Gastroesophageal sphincter (tissue), 4 donors: ENCODE measurements around the gene TCP1. TPM values are rescaled to one million over a fixed set of nuclear protein-coding genes. Genes with fewer than 3 reads are reported as not detected.
"Not testable (repeated sequence)": the region's sequence is repeated elsewhere in the genome, so short reads cannot be mapped to it uniquely, and the experiment has no call there.

Source experiments
- ATAC-seq: fragments of 150-250 bp; one replicate; pipeline ENCODE4 v1.9.1; 2016; ENCODE audit warnings: mild to moderate bottlenecking, moderate library complexity
- H3K27ac ChIP-seq, 4 donors: fragments of 200-600 bp; sonication (generic) in 3 of 4; 1 replicate in 3 of 4; 2 replicates in 1 of 4; pipeline ENCODE4 v1.5.1; 2016 to 2019
- H3K27me3 ChIP-seq: fragments of 200-600 bp; sonication (generic); one replicate; pipeline ENCODE4 v1.5.1; 2019
- H3K36me3 ChIP-seq, 2 donors: fragments of 200-600 bp; sonication (generic); one replicate each; pipeline ENCODE4 v1.5.1; 2019; ENCODE audit warnings: control low read depth in 1 of 2
- H3K4me1 ChIP-seq, 3 donors: fragments of 200-600 bp; sonication (generic); 1 replicate in 2 of 3; 2 replicates in 1 of 3; pipeline ENCODE4 v1.5.1; 2016 to 2019; ENCODE audit warnings: control low read depth in 2 of 3
- H3K4me3 ChIP-seq, 2 donors: fragments of 200-600 bp; sonication (generic); one replicate each; pipeline ENCODE4 v1.5.1; 2019; ENCODE audit warnings: mild to moderate bottlenecking in 1 of 2, moderate library complexity in 1 of 2
- H3K9me3 ChIP-seq, 3 donors: fragments of 200-600 bp; sonication (generic); one replicate each; pipeline ENCODE4 v1.5.1; 2017 to 2019; ENCODE audit warnings: control low read depth in 2 of 3
- EP300 ChIP-seq: sonication (generic); formaldehyde crosslinking; IDR thresholded peaks from one replicate; pipeline ENCODE4 v1.6.1; 2017; ENCODE audit warnings: antibody characterized with exemption, mild to moderate bottlenecking
- POLR2A ChIP-seq, 2 donors: fragments of 450-650 bp; IDR thresholded peaks; one replicate each; pipeline ENCODE4 v1.6.1; 2017; ENCODE audit warnings: antibody characterized with exemption in 2 of 2, mild to moderate bottlenecking in 2 of 2, moderate library complexity in 1 of 2
- POLR2AphosphoS5 ChIP-seq: sonication (generic); formaldehyde crosslinking; IDR thresholded peaks from one replicate; pipeline ENCODE4 v1.6.1; 2017; ENCODE audit warnings: antibody characterized with exemption
- WGBS, 2 donors: methylation state at CpG; one replicate each; pipeline ENCODE4 v1.1.5; 2018; ENCODE audit warnings: low coverage in 1 of 2; 5-methylcytosine and 5-hydroxymethylcytosine counted together
- total RNA-seq, 4 donors: library from RNA; depleted of rRNA; stranded (reverse); fragments of >200 nt; gene quantifications; one replicate each; pipeline ENCODE4 v1.1.0, GENCODE V29; 2016
- TF ChIP-seq, protein P1 (sequence below), 4 experiments: fragments of 200-600 bp in 2 of 4; fragments of 450-650 bp in 2 of 4; sonication (generic) in 1 of 4; IDR thresholded peaks; one replicate each; pipeline ENCODE4 v1.5.1; 2017 to 2019; ENCODE audit warnings: antibody characterized with exemption in 4 of 4, mild to moderate bottlenecking in 2 of 4, moderate library complexity in 2 of 4

The TCP1 gene
- total RNA-seq, 4 donors from 2014 or later, result 129 to 147 (median 138) TPM

DNA sequence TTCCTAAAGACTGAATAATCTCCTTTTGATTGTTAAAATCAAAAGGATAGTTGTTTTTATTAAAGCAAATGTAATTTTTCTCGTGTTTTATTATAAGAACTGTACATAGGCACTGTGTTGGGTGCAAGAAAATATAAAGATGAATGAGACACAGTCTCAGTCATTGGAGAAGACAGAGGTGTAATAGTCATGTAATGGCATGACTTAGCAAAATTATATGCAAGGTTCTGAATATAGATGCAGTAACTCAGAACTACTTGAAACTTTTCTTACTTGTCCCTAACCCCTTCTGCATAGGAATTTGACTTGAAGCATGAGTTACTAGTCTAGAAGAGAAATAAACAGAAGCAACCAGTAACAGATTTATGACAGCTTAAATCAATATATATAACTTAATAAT lies 47.2 kb downstream of the TCP1 start:
- ATAC-seq, result no peak
- Histone ChIP-seq H3K36me3 (peaks cover 14 to 75% of the 10 kb centered on the region in 2 donors), H3K27me3 (no peaks in the 10 kb centered on the region), H3K27ac (peak overlapping the region in 3 of 4 donors; percentile 70 to 87 (median 80)), H3K4me1 (peaks cover 0 to 50% (median 8%) of the 10 kb centered on the region in 3 donors), H3K4me3 (no peak overlapping the region), H3K9me3 (no peaks in the 10 kb centered on the region)
- 65 to 78% methylated on average over 1 of the region's 1 CpG for WGBS, 2 donors
- no peak for TF ChIP-seq EP300
- TF ChIP-seq, protein P1, sequence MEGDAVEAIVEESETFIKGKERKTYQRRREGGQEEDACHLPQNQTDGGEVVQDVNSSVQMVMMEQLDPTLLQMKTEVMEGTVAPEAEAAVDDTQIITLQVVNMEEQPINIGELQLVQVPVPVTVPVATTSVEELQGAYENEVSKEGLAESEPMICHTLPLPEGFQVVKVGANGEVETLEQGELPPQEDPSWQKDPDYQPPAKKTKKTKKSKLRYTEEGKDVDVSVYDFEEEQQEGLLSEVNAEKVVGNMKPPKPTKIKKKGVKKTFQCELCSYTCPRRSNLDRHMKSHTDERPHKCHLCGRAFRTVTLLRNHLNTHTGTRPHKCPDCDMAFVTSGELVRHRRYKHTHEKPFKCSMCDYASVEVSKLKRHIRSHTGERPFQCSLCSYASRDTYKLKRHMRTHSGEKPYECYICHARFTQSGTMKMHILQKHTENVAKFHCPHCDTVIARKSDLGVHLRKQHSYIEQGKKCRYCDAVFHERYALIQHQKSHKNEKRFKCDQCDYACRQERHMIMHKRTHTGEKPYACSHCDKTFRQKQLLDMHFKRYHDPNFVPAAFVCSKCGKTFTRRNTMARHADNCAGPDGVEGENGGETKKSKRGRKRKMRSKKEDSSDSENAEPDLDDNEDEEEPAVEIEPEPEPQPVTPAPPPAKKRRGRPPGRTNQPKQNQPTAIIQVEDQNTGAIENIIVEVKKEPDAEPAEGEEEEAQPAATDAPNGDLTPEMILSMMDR (IDR thresholded peaks at IDR 0.05), result no peak

DNA sequence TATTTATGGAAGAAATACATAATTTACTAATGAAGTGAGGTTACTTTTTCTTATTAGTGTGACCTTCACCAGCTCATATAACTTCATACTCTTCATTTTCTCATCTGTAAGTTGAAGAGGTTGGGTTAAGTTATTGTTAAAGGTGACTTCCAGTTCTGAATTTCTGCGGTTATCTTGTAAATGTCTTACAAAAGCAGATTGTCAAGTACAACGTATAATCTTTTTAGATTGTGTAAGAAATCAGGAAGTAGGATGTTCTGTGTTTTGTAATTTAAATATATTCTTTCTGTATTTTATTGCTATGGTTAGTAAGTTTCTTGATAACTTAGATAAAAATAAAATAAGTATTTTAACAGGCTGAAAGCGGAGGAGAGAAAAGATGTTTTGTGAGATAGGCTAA lies 50.1 kb downstream of the TCP1 start:
- no peaks in the 10 kb centered on the region for H3K9me3 ChIP-seq
- H3K36me3 ChIP-seq, result peaks cover 9 to 47% of the 10 kb centered on the region in 2 donors
- H3K27ac ChIP-seq, result peak overlapping the region in 1 of 4 donors; percentile 80
- TF ChIP-seq, protein P1 (IDR thresholded peaks at IDR 0.05), result no peak
- TF ChIP-seq POLR2A (IDR thresholded peaks at IDR 0.05), result no peak
- no peak for TF ChIP-seq EP300
- no peak for TF ChIP-seq POLR2AphosphoS5
- H3K27me3 ChIP-seq, result no peaks in the 10 kb centered on the region
- no peak overlapping the region for H3K4me3 ChIP-seq
- H3K4me1 ChIP-seq, result peaks cover 0 to 78% (median 8%) of the 10 kb centered on the region in 3 donors
- no peak for ATAC-seq
- WGBS, 2 donors, result 48 to 52% methylated on average over 3 of the region's 3 CpGs

DNA sequence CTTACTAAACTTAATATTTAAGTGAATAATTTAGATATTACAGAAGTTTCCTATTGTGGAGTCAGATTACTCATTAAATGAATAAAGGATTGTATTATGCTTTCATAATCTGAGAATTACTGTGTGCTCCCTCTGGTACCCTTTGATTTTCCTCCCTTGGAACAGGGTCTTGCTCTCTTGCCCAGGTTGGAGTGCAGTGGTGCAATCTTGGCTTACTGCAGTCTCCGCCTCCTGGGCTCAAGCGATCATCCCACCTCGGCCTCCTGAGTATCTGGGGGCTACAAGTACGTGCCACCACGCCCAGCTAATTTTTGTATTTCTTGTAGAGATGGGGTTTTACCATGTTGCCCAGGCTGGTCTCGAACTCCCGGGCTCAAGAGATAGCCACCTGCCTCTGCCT lies 52.5 kb downstream of the TCP1 start:
- WGBS, 2 donors, result 89 to 100% methylated on average over 3 to 7 of the region's 7 CpGs
- H3K27me3 ChIP-seq, result no peaks in the 10 kb centered on the region
- H3K4me3 ChIP-seq, result no peak overlapping the region
- no peak for ATAC-seq
- H3K9me3 ChIP-seq, result no peaks in the 10 kb centered on the region
- no peak for TF ChIP-seq EP300
- no peak for TF ChIP-seq POLR2AphosphoS5
- TF ChIP-seq, protein P1 (IDR thresholded peaks at IDR 0.05), result no peak
- no peak for TF ChIP-seq POLR2A (IDR thresholded peaks at IDR 0.05)
- no peak overlapping the region for H3K27ac ChIP-seq
- peaks cover 0 to 23% of the 10 kb centered on the region in 2 donors for H3K36me3 ChIP-seq
- peaks cover 2 to 97% (median 11%) of the 10 kb centered on the region in 3 donors for H3K4me1 ChIP-seq

DNA sequence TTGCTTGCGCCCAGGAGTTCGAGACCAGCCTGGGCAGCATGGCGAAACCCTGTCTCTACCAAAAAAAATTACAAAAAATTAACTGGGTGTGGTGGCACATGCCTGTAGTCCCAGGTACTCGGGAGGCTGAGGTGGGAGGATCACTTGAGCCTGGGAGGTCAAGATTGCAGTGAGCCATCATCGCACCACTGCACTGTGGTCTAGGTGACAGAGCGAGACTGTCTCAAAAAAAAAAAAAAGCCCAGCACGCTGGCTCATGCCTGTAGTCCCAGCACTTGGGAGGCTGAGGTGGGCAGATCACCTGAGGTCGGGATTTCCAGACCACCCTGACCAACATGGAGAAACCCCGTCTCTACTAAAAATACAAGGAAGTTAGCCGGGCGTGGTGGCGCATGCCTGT lies 56.0 kb downstream of the TCP1 start:
- 93 to 98% methylated on average over 5 to 7 of the region's 12 CpGs for WGBS, 2 donors
- peaks cover 7 to 98% (median 11%) of the 10 kb centered on the region in 3 donors for H3K4me1 ChIP-seq
- ATAC-seq, result not testable (repeated sequence)

DNA sequence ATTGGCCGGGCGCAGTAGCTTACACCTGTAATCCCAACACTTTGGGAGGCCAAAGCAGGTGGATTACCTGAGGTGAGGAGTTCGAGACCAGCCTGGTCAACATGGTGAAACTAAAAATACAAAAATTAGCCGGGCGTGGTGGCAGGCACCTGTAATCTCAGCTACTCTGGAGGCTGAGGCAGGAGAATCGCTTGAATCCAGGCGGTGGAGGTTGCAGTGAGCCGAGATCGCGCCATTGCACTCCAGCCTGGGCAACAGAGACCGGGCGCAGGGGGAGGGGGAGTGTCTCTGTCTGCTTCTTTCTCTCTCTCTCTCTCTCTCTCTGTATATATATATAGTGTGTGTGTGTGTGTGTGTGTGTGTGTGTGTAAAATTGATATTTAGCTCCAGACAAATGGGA lies 56.9 kb downstream of the TCP1 start:
- WGBS, 2 donors, result 86 to 90% methylated on average over 7 to 8 of the region's 12 CpGs
- H3K9me3 ChIP-seq, H3K27me3 ChIP-seq, ATAC-seq, H3K36me3 ChIP-seq, H3K4me3 ChIP-seq: not testable (repeated sequence)
- H3K27ac ChIP-seq, result peak overlapping the region in 1 of 4 donors; percentile 97
- peaks cover 7 to 90% (median 11%) of the 10 kb centered on the region in 3 donors for H3K4me1 ChIP-seq

More for the DNA sequence above, 56.0 kb downstream of the TCP1 start:
- not testable (repeated sequence) for H3K9me3 ChIP-seq, H3K36me3 ChIP-seq, H3K4me3 ChIP-seq, H3K27me3 ChIP-seq, H3K27ac ChIP-seq

DNA sequence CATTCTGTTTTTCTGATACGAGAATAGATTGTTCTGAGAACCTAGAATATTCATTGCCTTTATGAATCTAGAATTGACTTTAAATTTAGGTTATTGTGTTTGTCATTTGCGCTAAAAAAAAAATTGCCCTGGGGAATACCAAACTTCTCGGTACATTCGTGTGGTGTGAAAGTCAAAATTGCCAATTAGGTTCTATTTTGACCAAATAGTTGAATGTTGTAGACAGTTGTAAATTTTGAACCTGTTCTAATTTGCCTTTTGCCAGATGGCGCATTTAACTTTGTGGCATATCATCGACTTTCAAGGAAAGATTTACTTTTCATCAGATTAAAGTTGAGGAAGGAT lies 59.1 kb downstream of the TCP1 start:
- Histone ChIP-seq H3K36me3 (no peaks in the 10 kb centered on the region), H3K9me3 (no peaks in the 10 kb centered on the region), H3K4me3 (no peak overlapping the region), H3K4me1 (peaks cover 7 to 78% (median 11%) of the 10 kb centered on the region in 3 donors), H3K27ac (peak overlapping the region in 2 of 4 donors; percentile 11 to 97), H3K27me3 (no peaks in the 10 kb centered on the region)
- ATAC-seq, result no peak
- TF ChIP-seq POLR2AphosphoS5 (no peak), POLR2A (IDR thresholded peaks at IDR 0.05) (no peak), EP300 (no peak)
- TF ChIP-seq, protein P1 (IDR thresholded peaks at IDR 0.05), result no peak
- 54 to 66% methylated on average over 6 of the region's 6 CpGs for WGBS, 2 donors
